Measurements from ENCODE around the gene SDC1. TPM values are rescaled to one million over a fixed set of nuclear protein-coding genes. Genes with fewer than 3 reads are reported as not detected.
"Not testable (repeated sequence)": the region's sequence is repeated elsewhere in the genome, so short reads cannot be mapped to it uniquely, and the experiment has no call there.

SDC1 gene
- total RNA-seq, 2 experiments from 2014 or later, result 0.13 to 0.19 TPM

DNA sequence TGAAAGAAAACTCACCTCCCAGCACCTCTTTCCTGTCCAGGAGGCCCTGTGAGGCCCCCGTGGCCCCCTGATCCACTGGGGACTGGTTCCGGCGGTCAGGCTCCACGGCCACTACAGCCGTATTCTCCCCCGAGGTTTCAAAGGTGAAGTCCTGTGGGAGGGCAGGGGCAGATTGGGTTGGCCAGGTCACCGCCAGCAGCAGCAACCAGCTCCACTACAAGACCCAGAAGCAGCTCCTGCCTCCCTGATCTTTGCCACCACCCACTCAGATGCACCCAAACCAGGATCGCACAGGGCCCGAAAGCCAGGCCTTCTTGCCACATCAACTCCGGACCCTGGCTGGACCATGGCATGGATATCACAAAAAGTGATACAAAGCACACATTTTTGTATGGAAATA lies 21.9 kb downstream of the SDC1 start:
- ChIA-PET CTCF (no interaction called here), POLR2A (no interaction called here)

- CTCF ChIA-PET, result no interaction called here
- POLR2A ChIA-PET, result no interaction called here
Observed at GRCh38 chr2:20201671-20202070, 23.3 kb downstream of the SDC1 start.

DNA sequence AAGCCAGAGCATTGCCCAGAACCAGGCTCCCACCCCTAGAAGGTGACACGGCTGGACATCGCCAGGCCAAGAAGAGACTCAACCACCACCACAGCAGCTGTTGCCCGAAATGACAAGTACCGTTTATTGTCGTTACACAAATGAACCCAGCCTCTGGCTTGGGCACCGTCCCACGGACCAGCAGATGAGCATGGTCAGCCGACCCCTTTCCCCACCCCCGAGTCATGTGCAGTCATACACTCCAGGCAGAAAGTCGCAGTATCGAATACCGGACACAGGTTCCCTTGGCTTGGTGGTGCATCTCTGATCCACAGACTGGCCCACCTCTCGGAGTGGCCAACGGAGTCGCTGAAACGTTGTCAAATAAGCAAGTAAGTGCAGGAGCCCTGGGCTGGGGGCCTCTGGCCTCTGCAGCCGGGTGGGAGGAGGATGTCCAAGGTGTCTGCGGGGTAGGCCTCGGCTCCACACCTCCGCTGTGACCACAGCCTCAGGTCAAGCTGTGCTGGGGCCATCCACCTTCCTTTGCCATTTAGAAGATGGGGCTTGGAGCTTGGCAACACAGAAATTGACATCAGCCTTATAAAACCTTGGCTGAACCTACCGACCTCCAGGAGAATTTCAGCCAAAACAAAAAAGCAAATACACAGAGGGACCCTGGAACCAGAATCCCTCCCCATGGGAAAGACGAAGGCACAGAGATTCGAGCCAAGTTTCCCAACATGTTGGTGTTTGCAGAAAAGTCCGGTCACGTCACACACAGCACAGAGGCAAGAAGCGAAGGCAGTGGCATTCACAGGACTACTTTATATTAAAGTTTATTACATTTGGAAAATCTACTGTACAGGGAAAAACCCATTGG lies 24.0 kb downstream of the SDC1 start:
- CTCF ChIA-PET, result no interaction called here

GRCh38 chr2:20199633-20200270 lies 25.2 kb downstream of the SDC1 start:
- CTCF ChIA-PET, result no interaction called here
- POLR2A ChIA-PET, result no interaction called here

More for the DNA sequence above, 24.0 kb downstream of the SDC1 start:
- POLR2A ChIA-PET, result no interaction called here

- CTCF ChIA-PET, result no interaction called here
- POLR2A ChIA-PET, result no interaction called here
Observed at GRCh38 chr2:20198796-20199632, 25.9 kb downstream of the SDC1 start.

- CTCF ChIA-PET, result no interaction called here
- POLR2A ChIA-PET, result no interaction called here
Observed at GRCh38 chr2:20198001-20198400, 26.9 kb downstream of the SDC1 start.

GRCh38 chr2:20197192-20197591 lies 27.7 kb downstream of the SDC1 start:
- POLR2A ChIA-PET, result no interaction called here
- CTCF ChIA-PET, result no interaction called here

GRCh38 chr2:20196657-20197161 lies 28.2 kb downstream of the SDC1 start:
- CTCF ChIA-PET, result no interaction called here

GRCh38 chr2:20196053-20196656 lies 28.8 kb downstream of the SDC1 start:
- ChIA-PET CTCF (no interaction called here), POLR2A (no interaction called here)

More at GRCh38 chr2:20196657-20197161, 28.2 kb downstream of the SDC1 start:
- POLR2A ChIA-PET, result no interaction called here

DNA sequence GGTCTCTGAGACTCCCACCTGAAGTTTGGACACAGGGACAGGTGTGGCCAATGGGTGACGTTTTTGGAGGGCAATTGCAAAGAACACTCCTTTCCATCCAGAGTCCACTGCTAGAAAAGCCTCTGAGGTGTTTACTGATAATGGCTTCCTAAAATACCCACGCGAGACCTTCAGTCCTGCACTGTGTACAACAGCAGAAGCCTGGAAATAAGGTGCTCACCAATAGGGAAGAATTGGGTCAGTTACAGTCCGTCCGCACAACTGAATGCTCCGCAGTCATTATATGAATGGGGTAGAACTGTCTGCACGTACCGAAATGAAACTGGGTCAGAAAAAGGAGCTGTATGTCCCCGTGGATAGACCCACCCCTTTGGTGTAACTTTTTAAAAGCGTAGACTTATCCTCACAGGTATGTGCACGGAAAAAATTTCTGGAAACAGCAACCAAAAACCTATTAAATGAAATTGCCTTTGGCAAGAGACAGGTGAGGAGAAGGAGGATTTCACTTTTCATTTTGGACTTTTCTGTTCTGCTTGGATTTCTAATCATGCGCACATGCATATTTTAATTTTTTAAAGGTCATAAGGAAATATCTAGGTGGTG lies 29.4 kb downstream of the SDC1 start:
- ChIA-PET CTCF (no interaction called here), POLR2A (no interaction called here)

DNA sequence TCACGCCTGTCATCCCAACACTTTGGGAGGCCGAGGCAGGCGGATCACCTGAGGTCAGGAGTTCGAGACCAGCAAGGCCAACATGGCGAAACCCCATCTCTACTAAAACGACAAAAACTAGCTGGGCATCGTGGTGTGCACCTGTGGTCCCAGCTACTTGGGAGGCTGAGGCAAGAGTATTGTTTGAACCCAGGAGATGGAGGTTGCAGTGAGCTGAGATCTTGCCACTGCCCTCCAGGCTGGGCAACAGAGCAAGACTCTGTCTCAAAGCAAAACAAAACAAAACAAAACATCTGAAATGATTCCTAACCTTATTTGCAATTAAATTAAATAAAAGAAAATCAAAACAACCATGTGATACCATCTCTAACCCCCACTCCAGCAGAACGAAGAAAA lies 29.9 kb downstream of the SDC1 start:
- POLR2A ChIA-PET, CTCF ChIA-PET: not testable (repeated sequence)

DNA sequence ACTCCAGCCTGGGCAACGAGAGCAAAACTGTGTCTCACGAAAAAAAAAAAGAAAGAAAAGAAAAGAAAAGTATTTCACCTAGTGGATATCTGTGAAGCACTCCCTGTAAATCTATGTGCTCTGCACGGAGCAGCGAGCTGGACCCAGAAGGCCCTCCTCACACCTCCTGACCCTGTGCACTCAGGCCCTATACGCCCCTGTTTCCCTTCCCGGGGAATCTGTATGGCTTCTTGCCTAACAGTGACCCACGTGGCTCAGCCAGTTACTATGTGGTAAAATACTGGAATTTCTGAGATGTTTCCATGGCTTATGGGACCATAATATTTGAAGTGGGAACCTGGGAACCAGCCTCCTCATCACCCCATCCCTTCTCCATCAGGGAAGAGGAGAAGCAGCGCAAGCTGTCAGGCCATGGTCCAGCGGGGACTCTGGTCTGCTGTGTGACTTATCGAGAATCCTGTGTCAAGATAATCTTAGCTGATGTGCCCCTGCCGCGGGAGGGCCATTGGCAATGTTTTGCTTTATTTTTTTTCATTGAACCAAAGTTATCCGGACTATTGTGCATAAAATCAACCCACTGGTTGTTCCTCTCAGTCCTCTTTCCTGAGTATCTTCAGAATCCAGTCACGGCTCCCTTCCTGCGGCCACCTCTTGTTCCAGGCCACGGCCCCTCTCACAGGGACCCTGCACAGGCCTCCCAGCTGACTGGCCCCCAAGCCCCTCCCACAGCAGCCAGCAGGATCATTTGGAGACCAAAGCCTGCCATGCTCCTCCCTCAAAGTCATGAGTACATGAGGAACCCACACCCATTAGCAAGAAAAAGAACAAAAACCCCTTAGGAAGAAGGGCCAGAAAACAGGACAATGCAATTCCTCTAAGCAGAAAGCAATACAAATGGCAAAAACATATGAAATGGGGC lies 30.6 kb downstream of the SDC1 start:
- POLR2A ChIA-PET, result no interaction called here

GRCh38 chr2:20193185-20193584 lies 31.7 kb downstream of the SDC1 start:
- ChIA-PET CTCF (no interaction called here), POLR2A (no interaction called here)

More for the DNA sequence above, 30.6 kb downstream of the SDC1 start:
- CTCF ChIA-PET, result interaction anchor here (0.7 kb wide), 1 partner anchor 238 kb away, joined by 4 read pairs; no protein-coding TSS in a partner anchor

GRCh38 chr2:20192781-20193180 lies 32.1 kb downstream of the SDC1 start:
- ChIA-PET POLR2A (no interaction called here), CTCF (no interaction called here)

GRCh38 chr2:20191714-20192569 lies 33.0 kb downstream of the SDC1 start:
- ChIA-PET CTCF (no interaction called here), POLR2A (no interaction called here)

- CTCF ChIA-PET, result no interaction called here
Observed at GRCh38 chr2:20190876-20191713, 33.8 kb downstream of the SDC1 start.

DNA sequence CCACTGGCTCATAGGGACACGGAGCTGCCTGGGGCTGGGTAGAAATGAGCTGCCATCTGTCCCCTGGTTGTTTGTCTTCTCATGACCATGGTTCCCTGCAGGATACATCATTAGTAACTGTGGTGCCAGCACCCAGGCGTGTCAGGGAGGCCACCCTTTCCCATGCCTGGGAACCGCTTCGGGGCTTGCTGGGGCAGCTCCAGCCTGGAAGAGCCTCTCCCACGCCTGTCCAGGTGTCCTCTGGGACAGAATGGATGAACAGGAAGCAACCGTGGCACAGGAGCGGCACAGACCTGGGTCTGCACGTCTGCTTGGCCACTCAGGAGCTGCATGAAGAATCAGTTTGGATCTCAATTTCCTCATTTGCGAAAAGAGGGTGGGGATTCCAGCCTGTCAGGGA lies 34.8 kb downstream of the SDC1 start:
- POLR2A ChIA-PET, result no interaction called here
- CTCF ChIA-PET, result no interaction called here

More at GRCh38 chr2:20190876-20191713, 33.8 kb downstream of the SDC1 start:
- POLR2A ChIA-PET, result no interaction called here
